ENCODE measurements around the gene NID2.

The NID2 gene

DNA sequence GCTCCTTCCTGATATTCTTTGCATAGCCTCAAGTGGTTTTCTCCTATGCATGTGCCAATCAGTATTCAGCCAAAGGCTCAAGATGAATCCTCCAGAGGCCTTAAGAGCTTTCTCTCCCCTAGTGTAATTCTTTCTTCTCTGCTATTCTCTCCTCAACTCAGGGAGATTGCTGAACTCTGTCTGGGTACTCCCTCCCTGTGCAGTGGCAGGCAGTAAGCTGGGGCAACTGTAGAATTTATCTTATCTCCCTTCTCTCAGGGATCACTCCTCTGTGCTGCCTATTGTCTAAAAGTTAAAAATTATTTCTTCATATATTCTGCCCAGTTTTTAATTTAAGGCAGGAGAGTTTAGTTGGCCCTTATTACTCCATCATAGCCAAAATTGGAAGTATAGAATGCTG is 108.0 kb downstream of the NID2 start:
- Histone ChIP-seq H2BK5ac (ENCODE audit: low read length) (no peak overlapping the region), H3K27ac (replicated peaks; ENCODE audit: low read length) (no peak overlapping the region), H2AK5ac (ENCODE audit: low read depth, low read length) (no peak overlapping the region), H3K4me2 (ENCODE audit: insufficient read depth, low read length, poor library complexity, severe bottlenecking) (no peak overlapping the region), H3K79me1 (ENCODE audit: low read depth, low read length) (no peaks in the 10 kb centered on the region), H3K9me3 (replicated peaks in 1 of 2; ENCODE audit: control insufficient read depth in 2 of 2, insufficient read depth in 1 of 2, low read depth in 1 of 2, low read length in 2 of 2) (peaks cover 4 to 49% of the 10 kb centered on the region in 2 donors), H4K8ac (ENCODE audit: low read depth, low read length) (no peak overlapping the region), H2BK15ac (ENCODE audit: low read length) (no peak overlapping the region), H3K14ac (ENCODE audit: low read length) (no peak overlapping the region), H3K18ac (ENCODE audit: low read length) (no peak overlapping the region), H3K9ac (ENCODE audit: low read depth, low read length, poor library complexity) (no peak overlapping the region), H2BK12ac (ENCODE audit: low read length) (no peak overlapping the region), H3K23ac (ENCODE audit: low read depth, low read length, poor library complexity) (no peak overlapping the region), H3K36me3 (replicated peaks in 1 of 2; ENCODE audit: control insufficient read depth in 2 of 2, insufficient read depth in 2 of 2, low read length in 2 of 2) (peaks cover 2 to 85% of the 10 kb centered on the region in 2 donors), H4K91ac (ENCODE audit: low read depth, low read length, poor library complexity) (no peak overlapping the region), H3K4me3 (ENCODE audit: low read length in 2 of 2) (no peak overlapping the region), H3K27me3 (ENCODE audit: control insufficient read depth in 3 of 3, insufficient read depth in 3 of 3, low read depth in 1 of 3, low read length in 3 of 3) (no peaks in the 10 kb centered on the region), H3K4me1 (ENCODE audit: control insufficient read depth in 2 of 2, insufficient read depth in 1 of 2, low read depth in 1 of 2, low read length in 2 of 2) (no peaks in the 10 kb centered on the region), H2BK120ac (ENCODE audit: low read depth, low read length) (no peak overlapping the region), H2AFZ (ENCODE audit: low read length) (no peak overlapping the region), H3K4ac (ENCODE audit: low read length) (no peak overlapping the region)
- no peak for DNase-seq (ENCODE audit: low spot score)

DNA sequence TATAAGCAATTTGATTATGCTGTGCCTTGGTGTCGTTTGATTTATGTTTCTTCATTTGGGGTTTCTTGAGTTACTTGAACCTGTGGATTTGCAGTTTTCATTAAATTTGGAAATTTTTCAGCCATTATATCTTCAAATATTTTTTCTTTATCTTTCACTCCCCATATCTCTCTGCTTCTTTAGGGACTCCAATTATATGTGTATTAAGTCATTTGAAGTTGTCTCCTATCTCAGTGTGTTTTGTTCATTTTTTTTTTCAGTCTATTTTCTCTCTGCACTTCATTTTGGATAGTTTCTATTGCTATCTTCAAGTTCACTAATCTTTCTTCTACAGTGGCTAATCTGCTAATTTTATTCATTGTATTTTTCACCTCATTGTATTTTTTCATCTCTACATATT is 108.9 kb downstream of the NID2 start:
- Histone ChIP-seq H3K79me1 (ENCODE audit: low read depth, low read length) (no peaks in the 10 kb centered on the region), H3K36me3 (replicated peaks in 1 of 2; ENCODE audit: control insufficient read depth in 2 of 2, insufficient read depth in 2 of 2, low read length in 2 of 2) (peaks cover 2 to 89% of the 10 kb centered on the region in 2 donors), H2BK120ac (ENCODE audit: low read depth, low read length) (no peak overlapping the region), H2BK5ac (ENCODE audit: low read length) (no peak overlapping the region), H4K91ac (ENCODE audit: low read depth, low read length, poor library complexity) (no peak overlapping the region), H3K4me3 (ENCODE audit: low read length in 2 of 2) (no peak overlapping the region), H3K4ac (ENCODE audit: low read length) (no peak overlapping the region), H3K27ac (replicated peaks; ENCODE audit: low read length) (no peak overlapping the region), H2AK5ac (ENCODE audit: low read depth, low read length) (no peak overlapping the region), H3K4me2 (ENCODE audit: insufficient read depth, low read length, poor library complexity, severe bottlenecking) (no peak overlapping the region), H2AFZ (ENCODE audit: low read length) (no peak overlapping the region), H3K18ac (ENCODE audit: low read length) (no peak overlapping the region), H3K27me3 (ENCODE audit: control insufficient read depth in 3 of 3, insufficient read depth in 3 of 3, low read depth in 1 of 3, low read length in 3 of 3) (no peaks in the 10 kb centered on the region), H3K14ac (ENCODE audit: low read length) (no peak overlapping the region), H4K8ac (ENCODE audit: low read depth, low read length) (no peak overlapping the region), H2BK15ac (ENCODE audit: low read length) (no peak overlapping the region), H3K23ac (ENCODE audit: low read depth, low read length, poor library complexity) (no peak overlapping the region), H3K4me1 (ENCODE audit: control insufficient read depth in 2 of 2, insufficient read depth in 1 of 2, low read depth in 1 of 2, low read length in 2 of 2) (no peaks in the 10 kb centered on the region), H3K9ac (ENCODE audit: low read depth, low read length, poor library complexity) (no peak overlapping the region), H3K9me3 (replicated peaks in 1 of 2; ENCODE audit: control insufficient read depth in 2 of 2, insufficient read depth in 1 of 2, low read depth in 1 of 2, low read length in 2 of 2) (peaks cover 4 to 49% of the 10 kb centered on the region in 2 donors), H2BK12ac (ENCODE audit: low read length) (no peak overlapping the region)
- no peak for DNase-seq (ENCODE audit: low spot score)
- no CpG with 5 or more reads among the region's 1 CpG for WGBS, 2 donors (ENCODE audit: extremely low coverage in 2 of 2, insufficient read length in 2 of 2, insufficient replicate concordance in 1 of 2)

DNA sequence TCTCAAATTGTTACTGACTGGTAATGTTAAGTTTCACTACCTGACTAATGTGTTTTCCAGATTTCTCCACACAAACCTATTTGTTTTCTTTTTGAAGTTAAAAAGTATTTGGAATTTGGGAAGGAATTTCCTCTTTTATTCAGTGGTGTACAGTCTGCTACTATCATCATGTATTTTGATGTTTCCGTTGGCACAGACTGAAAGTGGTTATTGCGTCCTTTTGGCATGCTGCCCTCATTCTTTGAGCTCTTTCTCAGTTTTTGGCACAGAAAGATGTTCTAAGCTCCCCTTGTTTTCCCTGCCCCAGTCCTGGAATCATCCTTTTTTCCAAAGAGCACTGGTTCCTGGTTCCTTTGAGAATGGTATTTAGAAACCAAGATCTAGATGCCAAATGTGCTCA is 110.9 kb downstream of the NID2 start:
- Histone ChIP-seq H4K8ac (ENCODE audit: low read depth, low read length) (no peak overlapping the region), H3K4me3 (ENCODE audit: low read length in 2 of 2) (no peak overlapping the region), H3K9ac (ENCODE audit: low read depth, low read length, poor library complexity) (no peak overlapping the region), H3K18ac (ENCODE audit: low read length) (no peak overlapping the region), H2BK120ac (ENCODE audit: low read depth, low read length) (no peak overlapping the region), H3K14ac (ENCODE audit: low read length) (no peak overlapping the region), H4K91ac (ENCODE audit: low read depth, low read length, poor library complexity) (no peak overlapping the region), H3K27ac (replicated peaks; ENCODE audit: low read length) (no peak overlapping the region), H3K27me3 (ENCODE audit: control insufficient read depth in 3 of 3, insufficient read depth in 3 of 3, low read depth in 1 of 3, low read length in 3 of 3) (no peaks in the 10 kb centered on the region), H2BK12ac (ENCODE audit: low read length) (no peak overlapping the region), H3K79me1 (ENCODE audit: low read depth, low read length) (no peaks in the 10 kb centered on the region), H2AFZ (ENCODE audit: low read length) (no peak overlapping the region), H2AK5ac (ENCODE audit: low read depth, low read length) (no peak overlapping the region), H3K4me2 (ENCODE audit: insufficient read depth, low read length, poor library complexity, severe bottlenecking) (no peak overlapping the region), H2BK5ac (ENCODE audit: low read length) (no peak overlapping the region), H2BK15ac (ENCODE audit: low read length) (no peak overlapping the region), H3K4me1 (ENCODE audit: control insufficient read depth in 2 of 2, insufficient read depth in 1 of 2, low read depth in 1 of 2, low read length in 2 of 2) (peaks cover 0 to 9% of the 10 kb centered on the region in 2 donors), H3K23ac (ENCODE audit: low read depth, low read length, poor library complexity) (no peak overlapping the region), H3K9me3 (replicated peaks in 1 of 2; ENCODE audit: control insufficient read depth in 2 of 2, insufficient read depth in 1 of 2, low read depth in 1 of 2, low read length in 2 of 2) (peaks cover 4 to 49% of the 10 kb centered on the region in 2 donors), H3K36me3 (replicated peaks in 1 of 2; ENCODE audit: control insufficient read depth in 2 of 2, insufficient read depth in 2 of 2, low read length in 2 of 2) (peaks cover 2 to 89% of the 10 kb centered on the region in 2 donors), H3K4ac (ENCODE audit: low read length) (no peak overlapping the region)
- WGBS, 2 donors (ENCODE audit: extremely low coverage in 2 of 2, insufficient read length in 2 of 2, insufficient replicate concordance in 1 of 2): no CpG with 5 or more reads among the region's 2 CpGs
- DNase-seq (ENCODE audit: low spot score): no peak

All from neuronal stem cell (in vitro differentiated cells).